Activated CD4-positive, alpha-beta T cell treated with anti-CD3 and anti-CD28 coated beads, Interleukin-2, Interleukin-6, amounts not matched to agents 100 ng/mL and 50 ng/mL, durations not matched to agents 16 hours and 8 hours (primary cell): ENCODE data around the gene CAMK2A.
"Not testable (repeated sequence)": the region's sequence is repeated elsewhere in the genome, so short reads cannot be mapped to it uniquely, and the experiment has no call there.

Source experiments
- DNase-seq: peaks from one replicate; pipeline ENCODE4 v3.0.0-alpha.2; 2020

The CAMK2A gene

DNA sequence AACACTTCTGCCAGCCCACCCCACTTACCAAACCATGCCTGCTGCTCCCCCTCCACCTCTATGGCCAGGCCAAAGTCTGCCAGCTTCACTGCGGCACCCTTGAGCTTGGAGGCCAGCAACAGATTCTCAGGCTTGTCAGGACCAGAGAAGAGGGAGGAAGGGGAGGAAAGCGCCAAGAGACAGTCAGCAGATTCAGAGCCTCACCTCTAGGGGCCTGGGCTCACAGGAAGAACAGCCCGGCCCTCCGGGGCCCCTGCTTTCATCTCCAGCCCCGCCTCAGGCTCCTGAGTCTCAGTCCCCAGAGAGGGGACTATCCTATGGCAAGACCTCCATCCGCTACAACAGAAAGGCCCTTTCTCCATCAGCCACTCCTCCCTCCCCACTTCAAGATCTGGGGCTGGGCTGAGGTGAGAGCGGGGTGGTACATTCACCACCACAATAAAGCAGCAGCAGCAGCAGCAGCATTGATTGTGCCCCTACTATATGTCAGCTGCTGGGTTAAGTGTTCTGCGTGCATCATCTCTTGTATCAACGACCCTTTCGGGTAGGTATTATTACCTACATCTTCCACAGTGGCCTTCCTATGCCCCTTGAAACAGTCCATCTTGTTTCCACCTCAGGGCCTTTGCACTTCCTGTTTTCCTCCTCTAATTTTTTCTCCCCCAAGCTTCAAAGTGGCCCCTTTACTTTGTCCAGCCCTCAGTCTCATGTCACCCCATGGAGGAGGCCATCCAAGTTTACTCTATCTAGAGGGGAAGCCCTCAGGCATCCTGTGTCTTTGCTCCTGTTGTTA, 36.0 kb downstream of the CAMK2A start:
- no peak for DNase-seq

DNA sequence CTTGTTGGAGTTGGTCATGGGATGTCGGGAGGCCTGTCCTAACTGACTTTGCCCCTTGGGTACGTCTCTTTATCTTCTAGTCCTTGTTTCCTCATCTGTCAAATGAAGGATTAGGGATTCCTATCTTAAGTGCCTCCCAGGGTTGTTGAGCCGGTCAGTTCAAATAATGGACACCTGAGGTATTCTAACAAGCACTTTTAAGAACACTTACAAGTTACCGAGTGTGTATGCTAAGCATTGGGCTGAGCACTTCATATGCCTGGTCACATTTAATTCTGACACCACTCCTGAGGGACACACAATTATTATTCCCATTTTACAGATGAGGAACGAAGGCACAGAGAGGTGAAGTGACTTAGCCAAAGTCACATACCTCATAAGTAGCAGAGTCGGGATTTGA, 37.1 kb downstream of the CAMK2A start:
- no peak for DNase-seq

- DNase-seq, result no peak
Observed at GRCh38 chr5:150251504-150251903, 38.1 kb downstream of the CAMK2A start.

- DNase-seq, result no peak
Observed at GRCh38 chr5:150249744-150250143, 39.8 kb downstream of the CAMK2A start.

- no peak for DNase-seq
Observed at GRCh38 chr5:150248946-150249345, 40.6 kb downstream of the CAMK2A start.

DNA sequence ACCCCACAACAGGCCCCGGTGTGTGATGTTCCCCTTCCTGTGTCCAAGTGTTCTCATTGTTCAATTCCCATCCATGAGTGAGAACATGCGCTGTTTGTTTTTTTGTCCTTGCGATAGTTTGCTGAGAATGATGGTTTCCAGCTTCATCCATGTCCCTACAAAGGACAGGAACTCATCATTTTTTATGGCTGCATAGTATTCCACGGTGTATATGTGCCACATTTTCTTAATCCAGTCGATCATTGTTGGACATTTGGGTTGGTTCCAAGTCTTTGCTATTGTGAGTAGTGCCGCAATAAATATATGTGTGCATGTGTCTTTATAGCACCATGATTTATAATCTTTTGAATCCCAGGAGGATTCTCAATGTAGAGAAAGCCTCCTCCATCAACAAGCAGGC, 41.1 kb downstream of the CAMK2A start:
- DNase-seq, result not testable (repeated sequence)

DNA sequence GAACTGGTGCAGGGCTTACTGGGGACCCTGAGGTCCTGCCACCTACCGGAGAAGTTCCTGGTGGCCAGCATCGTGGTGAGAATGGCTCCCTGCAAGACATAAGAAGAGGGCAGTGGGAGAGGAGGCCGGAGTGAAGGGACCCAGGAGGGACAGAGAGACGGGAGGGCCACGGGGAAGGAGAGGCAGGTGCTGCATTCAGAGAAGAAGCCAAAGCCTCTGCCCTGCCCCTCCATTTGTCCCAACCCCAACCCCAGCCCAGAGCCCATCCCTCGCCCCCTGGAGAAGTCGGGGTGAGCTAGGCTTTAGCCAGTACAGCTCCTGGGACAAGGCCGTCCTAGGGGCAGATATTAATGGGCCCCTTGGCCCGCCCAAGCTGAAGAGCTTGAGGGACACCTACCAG, 41.8 kb downstream of the CAMK2A start:
- no peak for DNase-seq

- DNase-seq, result no peak
Observed at GRCh38 chr5:150246835-150247234, 42.7 kb downstream of the CAMK2A start.

GRCh38 chr5:150246429-150246828, 43.1 kb downstream of the CAMK2A start:
- DNase-seq, result no peak

DNA sequence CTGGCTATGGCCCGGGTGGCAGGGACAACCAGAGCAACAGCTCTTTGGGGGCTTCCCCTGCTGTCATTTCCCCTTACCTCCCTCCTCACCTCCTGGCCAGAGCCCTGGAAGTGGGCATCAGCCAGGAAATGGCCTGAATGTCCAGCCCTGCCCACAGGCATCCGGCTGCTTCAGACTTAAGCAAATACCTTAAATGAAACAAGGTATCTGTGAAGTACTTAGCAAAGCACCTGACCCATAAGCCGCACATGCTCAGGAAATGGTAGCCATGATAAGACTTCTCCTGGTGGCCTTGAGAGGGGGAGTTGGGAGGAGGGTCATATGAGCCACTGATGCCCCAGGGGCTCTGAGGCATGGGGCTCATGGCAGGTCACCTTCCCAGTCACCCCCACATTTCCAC, 43.8 kb downstream of the CAMK2A start:
- DNase-seq, result no peak

- DNase-seq, result no peak
Observed at GRCh38 chr5:150245111-150245789, 44.3 kb downstream of the CAMK2A start.

DNA sequence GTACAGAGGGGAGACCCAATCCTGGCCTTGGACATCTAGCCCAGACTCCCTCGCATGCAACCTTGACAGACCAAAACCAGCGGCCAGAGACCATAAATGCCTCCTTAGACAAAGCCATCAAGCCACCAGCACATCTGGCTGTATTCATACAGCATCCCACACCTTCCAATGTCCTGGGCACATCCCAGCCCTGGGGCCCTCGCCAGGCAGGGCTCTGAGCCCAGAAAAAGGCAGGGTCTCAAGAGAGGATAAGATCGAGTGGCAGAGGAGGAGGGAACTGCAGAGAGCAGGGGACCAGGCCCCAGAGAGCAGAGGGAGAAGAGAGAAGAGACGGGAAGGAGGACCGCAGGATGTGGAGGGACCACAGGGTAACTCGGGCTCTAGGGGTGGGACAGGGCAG, 45.4 kb downstream of the CAMK2A start:
- DNase-seq, result no peak

DNA sequence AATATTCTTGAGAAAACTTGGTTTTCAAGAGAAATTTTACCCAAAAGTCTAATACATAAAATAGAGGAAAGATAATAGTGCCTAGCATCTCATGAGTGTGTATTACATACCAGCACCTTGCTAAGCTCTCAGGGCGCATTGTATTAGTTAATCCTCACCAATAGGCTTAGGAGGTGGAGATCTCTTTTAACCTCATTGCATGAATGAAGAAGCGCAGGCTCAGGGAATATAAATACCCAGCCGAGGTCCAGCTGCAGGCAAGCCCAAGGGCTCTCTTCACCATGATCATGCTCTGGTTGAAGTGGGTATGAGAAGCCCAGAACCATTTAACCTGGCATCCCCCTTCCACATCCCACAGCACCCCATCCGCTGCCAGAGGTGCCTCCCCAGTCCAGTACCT, 46.0 kb downstream of the CAMK2A start:
- no peak for DNase-seq

GRCh38 chr5:150242251-150242894, 47.2 kb downstream of the CAMK2A start:
- DNase-seq, result no peak

GRCh38 chr5:150241298-150242160, 48.0 kb downstream of the CAMK2A start:
- DNase-seq, result no peak

DNA sequence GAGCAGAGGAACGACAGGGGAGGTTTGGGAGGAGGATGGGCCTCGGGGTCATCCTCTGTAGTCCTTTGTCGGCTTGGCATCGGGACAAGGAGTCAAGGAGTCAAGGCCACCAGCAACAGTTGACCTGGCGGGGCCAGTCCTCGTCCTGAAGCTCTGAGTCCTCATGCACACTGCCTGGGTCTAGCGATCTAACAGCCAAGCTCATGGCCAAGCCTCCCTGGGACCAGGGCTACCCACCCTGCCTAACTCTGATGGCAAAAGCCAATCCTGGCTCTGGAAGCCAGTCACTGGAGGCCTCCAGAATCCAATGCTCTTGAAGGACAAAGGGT, 49.8 kb downstream of the CAMK2A start:
- DNase-seq, result no peak

GRCh38 chr5:150239099-150239793, 50.3 kb downstream of the CAMK2A start:
- DNase-seq, result no peak

- no peak for DNase-seq
Observed at GRCh38 chr5:150238646-150239045, 50.9 kb downstream of the CAMK2A start.

- no peak for DNase-seq
Observed at GRCh38 chr5:150236981-150237754, 52.4 kb downstream of the CAMK2A start.

- no peak for DNase-seq
Observed at GRCh38 chr5:150236313-150236712, 53.3 kb downstream of the CAMK2A start.

- DNase-seq, result no peak
Observed at GRCh38 chr5:150235500-150235854, 54.1 kb downstream of the CAMK2A start.
